Left cardiac atrium (tissue), 4 donors: ENCODE data around the gene EPAS1. TPM values are rescaled to one million over a fixed set of nuclear protein-coding genes. Genes with fewer than 3 reads are reported as not detected.
A peak's percentile ranks its signal among the peaks of the same experiment; 100 is the strongest.

Source experiments
- ATAC-seq, 2 donors: fragments of 200-7000 bp; cut with Tn5 transposase; one replicate each; pipeline ENCODE4 v1.9.1; 2020; ENCODE audit warnings: mild to moderate bottlenecking in 2 of 2, moderate library complexity in 2 of 2
- DNase-seq: peaks from one replicate; pipeline ENCODE4 v3.0.0-alpha.2; 2020
- intact Hi-C, 2 donors: fragments of 100-400 bp; cut with DNase I; formaldehyde crosslinking; loops; one replicate each; pipeline versions ENCODE4 v1.14.1 to v1.15.1; 2022 to 2023
- total RNA-seq, 2 donors: library from RNA; stranded (reverse); fragmentation: NEBNext Ultra II Directional; extraction: Animal tissue kit (Norgen Biotek cat#: 25700); gene quantifications; one replicate each; pipeline ENCODE4 v1.2.1, GENCODE V29; 2021
- donor health status: DM: no; HTN: yes; CAD: no.
- donor health status: DM: no; HTN: yes; CAD: no; lungs with severe emphysema.
- donor health status: DM: yes; HTN: yes; CAD: no.
- donor health status: Dilated cardiomyopathy.

Gene EPAS1
- total RNA-seq, 2 donors from 2014 or later = 262 to 377 TPM

DNA sequence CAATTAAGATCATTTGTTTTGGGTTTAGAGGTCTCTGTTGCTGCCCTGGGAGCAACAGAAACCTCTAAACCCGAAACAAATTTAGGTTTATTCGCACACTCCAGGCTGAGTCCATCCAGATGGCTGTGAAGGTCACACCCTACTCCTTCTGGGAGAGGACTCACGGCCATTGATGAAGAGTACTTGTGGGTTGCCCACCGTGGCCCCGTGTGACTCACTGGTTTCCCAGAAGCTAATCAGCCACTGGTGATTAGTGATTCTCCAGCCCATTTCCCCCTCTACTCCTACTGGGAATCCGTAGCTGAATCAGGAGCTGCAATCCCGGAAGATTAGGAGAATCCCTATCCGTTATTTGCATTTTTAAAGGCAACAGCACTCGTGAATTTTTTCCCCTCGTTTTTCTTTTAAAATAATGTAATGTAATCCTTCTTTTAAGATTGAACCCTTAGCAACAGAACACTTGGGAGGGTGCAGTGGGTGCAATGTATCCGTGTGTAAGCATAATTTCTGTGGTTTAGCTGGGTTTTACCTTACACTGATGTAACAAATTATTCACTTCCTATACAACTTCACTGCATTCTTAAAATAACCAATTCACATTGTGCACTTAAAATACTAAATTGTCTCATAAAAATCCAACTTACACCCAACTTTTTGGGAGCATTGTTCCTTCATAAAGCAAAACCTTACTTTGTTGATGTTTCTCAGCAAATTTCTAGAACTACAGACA lies 27.5 kb upstream of the EPAS1 start:
- intact Hi-C loops = no loop called here
- ATAC-seq = peak; percentile 42 to 68
- peak; percentile 61 for DNase-seq

DNA sequence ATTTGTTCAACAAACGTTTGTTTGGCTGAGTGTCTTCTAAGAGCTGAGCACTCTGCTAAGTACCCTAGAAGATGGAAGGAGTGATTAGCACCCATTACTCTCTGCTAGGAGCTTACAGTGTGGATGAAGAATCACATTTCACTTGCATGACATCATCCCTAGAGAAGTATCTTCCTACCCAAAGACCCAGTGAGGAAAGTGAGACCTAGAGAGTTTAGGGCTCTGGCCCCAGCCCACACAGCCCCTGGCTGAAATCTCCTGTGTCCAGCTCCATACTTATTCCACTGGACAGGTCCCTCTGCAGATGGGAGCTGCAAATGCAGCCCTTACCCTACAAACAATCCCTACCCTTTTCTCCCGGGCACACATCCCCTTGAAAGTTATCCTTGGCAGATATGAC lies 26.8 kb upstream of the EPAS1 start:
- no peak for DNase-seq
- ATAC-seq = no peak

DNA sequence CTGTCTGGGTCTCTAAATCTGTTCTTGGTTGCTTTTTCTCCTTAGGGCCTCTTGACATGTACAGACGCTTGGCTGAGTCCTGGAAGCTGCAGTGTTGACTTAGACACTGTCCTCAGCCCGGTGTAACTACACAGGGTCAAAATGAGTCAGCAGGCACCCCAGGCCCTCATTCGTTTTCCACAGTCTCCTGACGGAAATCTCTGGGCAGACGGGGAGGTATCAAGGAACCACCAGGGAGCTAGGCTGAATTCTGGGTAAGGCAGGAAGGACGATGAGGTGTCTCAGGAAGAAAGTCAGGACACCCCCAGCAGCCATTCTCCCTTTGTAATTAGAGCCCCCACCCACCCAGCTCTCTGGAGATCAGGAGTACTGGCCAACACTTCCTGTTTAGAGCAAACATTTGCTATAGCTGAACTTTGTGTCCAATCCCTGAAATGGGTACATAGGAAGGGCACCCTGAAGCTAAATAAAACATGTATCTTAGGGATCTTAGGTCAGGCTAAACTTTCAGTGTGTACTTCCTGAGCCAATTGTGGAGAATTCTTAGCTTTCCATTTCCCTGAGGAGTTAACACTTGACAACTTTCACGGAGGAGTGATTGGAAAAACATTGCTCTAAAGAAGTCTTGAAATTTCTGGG lies 23.9 kb upstream of the EPAS1 start:
- intact Hi-C loops = no loop called here
- peak; percentile 21 to 26 for ATAC-seq
- DNase-seq = peak; percentile 46

More for the DNA sequence above, 26.8 kb upstream of the EPAS1 start:
- intact Hi-C loops = no loop called here

DNA sequence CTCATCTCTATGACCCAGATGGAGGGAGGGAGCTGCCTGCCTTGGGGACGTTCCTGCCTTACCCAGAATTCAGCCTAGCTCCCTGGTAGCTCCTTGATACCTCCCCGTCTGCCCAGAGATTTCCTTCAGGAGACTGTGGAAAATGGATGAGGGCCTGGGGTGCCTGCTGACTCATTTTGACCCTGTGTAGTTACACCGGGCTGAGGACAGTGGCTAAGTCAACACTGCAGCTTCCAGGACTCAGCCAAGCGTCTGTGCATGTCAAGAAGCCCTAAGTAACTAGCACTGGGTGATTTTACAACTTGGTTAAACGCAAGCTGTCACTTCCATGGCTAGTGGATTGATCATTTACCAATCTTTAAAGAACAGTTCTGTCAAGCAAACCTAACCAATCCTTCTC lies 23.3 kb upstream of the EPAS1 start:
- DNase-seq = no peak
- ATAC-seq = no peak
- intact Hi-C loops = no loop called here

DNA sequence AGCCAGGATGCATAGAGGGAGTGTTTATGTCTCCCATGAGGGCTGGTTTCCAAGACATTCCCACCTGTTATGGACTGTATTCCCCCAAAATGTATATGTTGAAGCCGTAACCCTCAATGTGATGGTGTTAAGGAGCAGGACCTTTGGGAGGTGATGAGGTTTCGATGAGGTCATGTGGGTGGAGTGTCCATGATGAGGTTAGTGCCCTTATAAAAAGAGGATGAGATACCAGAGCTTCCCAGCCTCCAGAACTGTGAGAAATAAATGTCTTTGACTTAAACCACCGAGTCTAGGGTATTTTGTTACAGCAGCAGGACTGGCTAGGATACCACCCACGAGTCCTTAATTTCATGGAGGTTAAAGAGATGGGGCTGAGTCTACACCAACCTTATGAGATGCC lies 22.6 kb upstream of the EPAS1 start:
- no peak for DNase-seq
- no peak for ATAC-seq
- intact Hi-C loops = no loop called here

DNA sequence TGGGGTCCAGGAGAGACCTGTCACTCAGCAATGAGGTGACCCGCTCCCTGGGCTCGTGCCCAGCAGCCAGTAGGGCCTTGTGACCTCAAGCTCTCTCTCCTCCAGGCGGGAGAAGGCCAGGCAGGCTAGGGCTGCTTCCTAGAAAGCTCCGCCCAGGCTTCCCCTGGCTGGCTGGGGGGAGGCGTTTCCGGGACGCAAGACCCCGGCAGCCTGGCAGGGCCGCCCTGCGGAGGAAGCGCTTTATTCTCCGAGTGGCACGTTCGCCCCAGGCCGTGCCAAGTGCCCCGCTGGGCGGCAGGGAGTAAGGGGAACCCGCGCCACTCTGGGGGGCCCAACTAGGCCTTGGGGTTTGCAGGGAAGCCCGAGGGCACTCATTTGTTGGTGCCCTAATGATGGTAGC lies 21.2 kb upstream of the EPAS1 start:
- DNase-seq = peak; percentile 88
- ATAC-seq = peak; percentile 85 to 86
- intact Hi-C loops = loop anchor here in 1 of 2 donors (1.0 kb wide), 1 partner anchor 23 kb away; no protein-coding TSS in a partner anchor

DNA sequence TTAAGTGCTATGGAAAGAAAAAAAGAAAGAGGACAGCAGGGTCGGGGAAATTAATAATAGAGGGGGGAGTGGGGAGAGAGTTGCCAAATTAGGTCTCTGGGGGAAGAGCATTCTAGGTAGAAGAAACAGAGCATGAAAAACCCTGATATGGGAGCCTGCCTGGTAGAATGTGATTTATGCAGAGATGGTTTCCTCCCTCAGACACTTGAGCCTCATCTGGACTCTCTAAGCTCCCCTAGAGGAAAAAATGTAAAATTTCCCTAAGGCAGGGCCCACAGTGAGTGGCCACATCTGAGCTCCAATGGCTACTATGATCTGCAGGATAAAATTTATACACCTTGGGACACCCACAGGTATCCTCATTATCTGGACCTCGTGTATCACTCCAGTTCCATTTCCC lies 20.6 kb upstream of the EPAS1 start:
- no peak for DNase-seq
- ATAC-seq = peak; percentile 53 to 58
- intact Hi-C loops = no loop called here

DNA sequence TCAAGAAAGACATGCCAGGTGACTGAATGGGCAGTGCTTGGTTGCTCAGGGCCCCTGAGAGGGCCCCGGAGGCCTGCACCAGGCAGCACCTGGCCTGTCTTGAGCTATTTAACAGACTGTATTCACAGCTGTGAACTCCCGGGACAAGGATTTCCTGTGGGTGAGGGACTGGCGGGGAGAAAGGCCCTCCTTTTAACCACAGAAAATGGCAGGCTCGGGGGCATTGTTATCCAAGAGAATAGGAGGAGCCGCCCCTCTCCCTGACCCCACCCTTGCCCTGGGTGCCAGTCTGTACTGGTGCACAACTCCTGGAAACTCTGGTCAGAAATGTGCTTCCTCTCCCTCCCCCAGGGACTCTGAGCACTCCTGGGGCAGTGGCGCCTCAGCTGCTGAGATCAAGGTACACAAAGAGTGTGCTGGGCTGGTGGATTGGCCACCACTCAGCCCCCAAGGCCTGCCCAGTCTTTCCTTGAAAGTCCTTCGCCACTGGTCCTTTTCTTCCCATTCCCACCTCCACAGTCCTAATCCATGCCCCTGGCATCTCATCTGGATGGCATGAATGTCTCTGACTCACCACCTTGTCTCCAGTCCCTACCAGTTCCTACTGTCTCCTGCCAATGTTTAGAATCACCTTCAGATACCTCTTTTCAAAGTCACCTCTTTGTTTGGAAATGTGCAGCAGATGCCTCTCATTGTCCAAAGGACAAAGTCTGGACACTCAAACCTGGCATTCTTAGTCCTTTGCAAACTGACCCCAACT lies 19.6 kb upstream of the EPAS1 start:
- ATAC-seq = peak in 1 of 2 donors; percentile 55
- intact Hi-C loops = no loop called here
- peak; percentile 43 for DNase-seq

DNA sequence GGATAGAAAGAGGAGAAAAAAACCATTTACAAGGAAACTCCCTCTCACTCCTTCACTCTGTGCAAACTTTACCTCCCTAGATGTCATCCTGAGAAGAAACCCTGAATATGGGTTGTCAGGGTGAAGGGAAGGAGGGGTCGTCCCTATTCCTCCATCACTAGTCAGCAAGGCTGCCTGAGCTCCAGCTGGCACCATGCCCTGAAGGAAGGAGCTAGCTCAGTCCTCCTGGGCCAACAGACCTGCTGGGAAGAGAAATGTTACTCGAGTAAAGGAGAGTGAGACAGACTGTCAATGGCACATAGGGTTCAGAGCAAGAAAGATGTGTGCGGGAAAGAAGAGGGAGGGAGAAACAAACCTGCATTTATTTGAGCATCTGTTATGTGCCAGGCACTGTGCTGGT lies 18.3 kb upstream of the EPAS1 start:
- DNase-seq (no peak), ATAC-seq (no peak)
- intact Hi-C loops = no loop called here

DNA sequence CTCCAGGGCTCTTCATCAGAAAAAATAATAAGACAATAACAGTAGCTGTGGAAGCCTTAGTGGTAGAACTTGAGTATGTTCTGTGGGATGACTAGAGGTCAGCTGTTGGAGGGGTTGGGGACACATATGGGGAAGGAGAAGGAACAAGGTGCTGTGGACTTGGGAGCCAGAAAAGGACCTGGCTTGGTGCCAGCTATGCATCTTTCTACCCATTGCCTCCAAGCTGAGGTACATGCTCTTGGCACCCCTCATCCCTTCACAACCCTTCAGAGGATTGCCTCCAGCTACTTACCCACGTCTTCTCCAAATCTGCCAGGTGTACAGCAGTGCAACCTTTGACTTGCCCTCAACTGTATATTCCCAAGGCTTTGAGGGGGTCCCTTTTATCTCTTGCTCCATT lies 15.3 kb upstream of the EPAS1 start:
- intact Hi-C loops = no loop called here
- ATAC-seq (no peak), DNase-seq (no peak)

DNA sequence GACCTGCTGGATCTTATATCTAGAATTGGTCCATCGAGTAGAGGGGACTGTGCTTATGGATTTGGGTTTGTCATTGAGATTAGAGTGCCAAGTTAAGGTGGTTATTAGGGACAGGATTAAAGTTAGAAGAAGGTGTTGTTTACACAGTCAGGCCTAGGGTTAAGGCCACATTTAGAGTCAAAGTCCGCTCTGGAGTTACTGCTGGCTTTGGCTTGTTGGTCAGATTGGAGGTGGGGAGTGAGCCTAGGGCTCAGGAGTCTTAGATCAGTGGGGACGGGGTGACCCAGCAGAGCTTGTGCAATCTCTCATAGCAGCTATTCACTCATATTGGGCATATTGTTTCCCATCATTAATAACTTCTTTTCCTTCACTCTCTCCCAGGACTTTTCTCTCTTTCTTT lies 13.5 kb upstream of the EPAS1 start:
- ATAC-seq = no peak
- no peak for DNase-seq
- intact Hi-C loops = no loop called here

DNA sequence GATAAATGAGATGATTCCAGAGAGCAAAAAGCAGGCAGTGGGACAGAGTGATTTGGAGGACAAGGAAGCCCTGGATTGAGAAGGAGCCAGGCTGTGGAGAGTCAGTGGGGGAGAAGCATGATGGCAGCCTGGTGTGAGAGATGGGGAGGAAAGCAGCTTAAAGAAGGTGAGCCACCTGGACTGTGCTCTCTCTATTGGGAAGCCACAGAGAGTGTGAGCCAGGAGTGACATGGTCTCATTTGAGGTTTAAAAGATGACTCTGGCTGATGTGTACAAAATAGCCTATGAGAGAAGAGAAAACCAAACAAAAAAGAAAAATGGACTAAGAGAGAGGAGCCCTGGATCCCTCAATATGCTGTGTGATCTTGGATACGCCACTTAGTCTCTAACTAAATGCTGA lies 12.9 kb upstream of the EPAS1 start:
- intact Hi-C loops = no loop called here
- no peak for DNase-seq
- no peak for ATAC-seq

DNA sequence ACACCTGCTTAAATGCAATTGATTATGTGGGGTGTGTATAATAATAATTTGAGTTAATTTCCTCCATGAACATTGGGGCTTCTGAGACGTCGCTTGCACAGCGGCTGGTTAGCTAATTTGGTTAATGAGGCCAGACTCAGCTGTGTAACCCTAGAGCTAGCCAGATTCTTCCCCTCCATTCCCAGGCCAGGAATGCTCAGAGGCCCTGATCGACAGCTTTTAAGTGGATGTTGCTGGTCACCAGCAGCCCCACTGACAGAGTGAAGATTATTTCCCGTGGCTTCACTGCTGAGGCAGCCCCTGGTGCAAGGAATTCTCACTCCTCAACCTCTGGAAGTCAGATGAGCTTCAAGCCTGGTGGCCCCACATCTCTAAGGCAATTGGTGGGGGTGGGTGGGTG lies 12.4 kb upstream of the EPAS1 start:
- no peak for ATAC-seq
- intact Hi-C loops = no loop called here

DNA sequence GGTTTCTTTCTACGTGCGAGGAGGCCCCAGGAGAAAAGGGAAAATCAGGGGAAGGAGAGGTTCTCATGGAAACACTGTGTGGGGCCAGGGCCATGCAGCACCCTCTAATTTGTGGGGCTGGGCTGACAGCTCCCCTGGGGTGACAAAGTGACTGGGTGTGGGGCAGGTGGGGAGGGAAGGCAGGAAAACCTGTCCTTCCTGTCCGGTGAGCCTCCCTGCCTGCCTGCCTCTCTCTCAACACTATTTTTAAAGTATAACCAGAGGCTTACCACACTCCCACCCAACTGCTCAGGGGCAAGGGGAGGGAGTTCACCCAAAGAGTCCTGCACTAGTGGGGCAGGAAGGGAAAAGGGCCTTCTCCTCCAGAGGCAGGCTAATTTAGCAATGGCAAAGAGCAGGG lies 10.5 kb upstream of the EPAS1 start:
- no peak for ATAC-seq
- intact Hi-C loops = no loop called here
- no peak for DNase-seq

More for the DNA sequence above, 12.4 kb upstream of the EPAS1 start:
- DNase-seq = no peak

DNA sequence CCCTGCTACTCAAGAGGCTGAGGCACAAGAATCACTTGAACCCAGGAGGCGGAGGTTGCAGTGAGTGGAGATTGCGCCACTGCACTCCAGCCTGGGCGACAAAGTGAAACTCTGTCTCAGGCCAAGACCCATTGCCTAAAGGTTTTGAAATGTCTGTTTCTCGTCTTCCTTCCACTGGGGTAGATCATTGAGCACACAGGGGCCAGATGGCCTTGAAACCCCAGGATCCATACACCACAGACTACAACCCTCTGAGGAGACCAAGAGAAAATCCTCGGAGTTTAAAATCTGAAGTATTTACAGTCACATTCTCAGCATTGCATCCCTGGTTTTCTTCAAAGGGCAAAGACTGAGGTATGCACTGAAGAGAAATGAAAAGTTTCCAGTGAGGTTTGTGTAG lies 7.1 kb upstream of the EPAS1 start:
- ATAC-seq (no peak), DNase-seq (no peak)
- intact Hi-C loops = loop anchor here (10.0 kb wide), 3 partner anchors 75 to 215 kb away; no protein-coding TSS in a partner anchor

DNA sequence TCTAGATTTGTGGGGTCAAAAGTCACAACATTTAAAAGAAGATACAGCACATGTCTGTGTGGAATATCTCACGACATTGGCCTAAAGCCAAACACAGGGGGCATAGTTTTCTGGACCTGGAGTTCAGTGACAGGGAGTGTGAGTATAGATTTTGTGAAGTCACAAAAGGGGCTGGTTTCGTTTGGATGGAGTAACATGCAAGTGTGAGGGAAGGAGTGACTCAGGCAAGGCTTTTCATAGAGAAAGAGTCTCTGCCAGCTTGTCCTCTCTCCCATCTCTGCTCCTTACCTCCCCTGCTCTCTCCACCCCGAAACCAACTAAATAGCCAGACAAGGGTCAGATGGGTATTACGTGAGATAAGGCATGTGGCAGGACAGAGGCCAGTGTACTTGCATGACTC lies 3.7 kb upstream of the EPAS1 start:
- no peak for ATAC-seq
- intact Hi-C loops = loop anchor here (10.0 kb wide), 3 partner anchors 71 to 219 kb away; no protein-coding TSS in a partner anchor
- DNase-seq = no peak

DNA sequence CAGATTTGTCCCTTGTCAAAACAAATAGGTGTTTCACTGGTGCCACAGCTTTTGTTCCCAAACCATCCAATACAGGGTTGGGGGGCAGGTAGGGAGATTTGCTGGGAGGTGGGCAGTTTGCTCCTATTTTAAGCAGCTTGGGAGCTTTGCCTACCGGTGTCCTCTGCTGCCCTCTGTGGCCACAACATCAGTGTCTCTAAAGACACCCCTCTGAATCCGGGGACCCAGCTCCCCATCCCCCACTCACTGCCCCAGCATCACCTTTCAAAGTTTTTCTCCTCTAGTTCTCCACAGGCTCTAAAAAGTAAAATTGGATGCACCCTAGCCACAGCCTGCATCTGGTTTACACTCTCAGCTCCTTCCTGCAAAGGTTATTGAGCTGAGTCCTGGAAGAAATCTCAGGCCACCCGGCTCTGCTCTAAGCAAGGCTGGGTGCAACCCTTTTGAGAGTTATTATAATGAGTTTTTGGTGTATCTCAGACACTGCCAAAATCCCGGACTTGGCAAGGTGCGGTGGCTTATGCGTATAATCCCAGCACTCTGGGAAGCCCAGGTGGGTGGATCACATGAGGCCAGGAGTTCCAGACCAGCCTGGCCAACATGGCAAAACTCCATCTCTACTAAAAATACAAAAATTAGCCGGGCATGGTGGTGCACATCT lies 2.9 kb upstream of the EPAS1 start:
- no peak for ATAC-seq
- intact Hi-C loops = loop anchor here (10.0 kb wide), 3 partner anchors 70 to 220 kb away; no protein-coding TSS in a partner anchor
- DNase-seq = no peak

DNA sequence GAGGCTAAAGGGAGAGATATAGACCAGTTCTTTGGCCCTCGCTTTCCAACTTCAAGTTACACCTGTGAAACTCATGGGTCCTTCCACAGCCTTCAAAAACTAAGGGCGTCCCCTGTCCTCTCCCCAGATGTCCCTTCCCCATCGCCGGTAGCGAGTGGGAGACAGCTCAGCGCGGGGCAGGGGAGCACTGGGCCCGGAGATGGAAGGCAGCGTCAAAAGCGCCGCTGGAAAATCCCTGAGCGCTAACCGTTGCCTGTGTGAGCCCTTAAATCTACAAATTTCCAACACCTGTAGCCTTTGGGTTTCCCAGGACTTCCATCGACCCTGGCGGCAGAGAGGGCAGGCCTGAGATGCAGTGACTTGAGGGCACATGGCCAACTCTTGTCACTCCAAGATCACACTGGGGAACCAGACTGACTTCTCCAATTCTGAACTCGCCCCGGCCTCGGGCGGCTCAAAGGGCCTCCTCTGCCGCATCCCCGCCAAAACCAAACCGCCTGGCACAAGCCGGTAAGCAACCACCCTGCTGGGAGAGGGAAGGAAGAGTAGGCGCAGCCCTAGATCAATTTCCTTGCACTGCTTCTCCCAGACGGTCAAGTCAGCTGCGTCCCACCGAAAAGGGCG lies 879 bp upstream of the EPAS1 start:
- intact Hi-C loops = loop anchor here (5.0 to 10.0 kb wide), 4 partner anchors 68 to 234 kb away; no protein-coding TSS in a partner anchor
- DNase-seq (peak; percentile 64), ATAC-seq (peak in 1 of 2 donors; percentile 6)
